GM23338 (cell line): ENCODE measurements around the gene PICALM. TPM values are rescaled to one million over a fixed set of nuclear protein-coding genes. Genes with fewer than 3 reads are reported as not detected.

ENCODE experiments used
- ATAC-seq: fragments of 200-7000 bp; cut with Tn5 transposase; 3 replicates; pipeline ENCODE4 v1.9.1; 2020
- DNase-seq: peaks from one replicate; pipeline ENCODE4 v3.0.0-alpha.2; 2015; ENCODE audit warnings: low spot score
- H2AFZ ChIP-seq: fragments of 200-600 bp; sonication (generic); 2 replicates; pipeline ENCODE4 v1.8.0; 2016; ENCODE audit warnings: antibody characterized with exemption, mild to moderate bottlenecking, moderate library complexity
- H3F3A ChIP-seq: fragments of 200-600 bp; sonication (generic); replicated peaks from 2 replicates; pipeline ENCODE4 v1.8.0; 2017; ENCODE audit warnings: antibody characterized with exemption, mixed run types, low read depth
- H3K27ac ChIP-seq: fragments of 200-600 bp; sonication (generic); 2 replicates; pipeline ENCODE4 v1.6.1; 2016; ENCODE audit warnings: low read depth
- H3K27me3 ChIP-seq: fragments of 200-600 bp; sonication (generic); 2 replicates; pipeline ENCODE4 v1.8.0; 2016; ENCODE audit warnings: mild to moderate bottlenecking, mixed run types, moderate library complexity; ENCODE audit not compliant: insufficient read depth
- H3K36me3 ChIP-seq: fragments of 200-600 bp; sonication (generic); 2 replicates; pipeline ENCODE4 v1.8.0; 2016; ENCODE audit warnings: mild to moderate bottlenecking; ENCODE audit not compliant: insufficient read depth
- H3K4me1 ChIP-seq: fragments of 200-600 bp; sonication (generic); 2 replicates; pipeline ENCODE4 v1.8.0; 2016; ENCODE audit warnings: mild to moderate bottlenecking, moderate library complexity; ENCODE audit not compliant: insufficient read depth
- H3K4me2 ChIP-seq: fragments of 200-600 bp; sonication (generic); 2 replicates; pipeline ENCODE4 v1.7.1; 2017; ENCODE audit warnings: mixed run types
- H3K4me3 ChIP-seq: fragments of 200-600 bp; sonication (generic); 2 replicates; pipeline ENCODE4 v1.6.1; 2016; ENCODE audit warnings: mixed run types
- H3K79me2 ChIP-seq: fragments of 200-600 bp; sonication (generic); replicated peaks from 2 replicates; pipeline ENCODE4 v1.8.0; 2017; ENCODE audit warnings: mild to moderate bottlenecking; ENCODE audit not compliant: insufficient read depth
- H3K9me2 ChIP-seq: fragments of 200-600 bp; sonication (generic); 2 replicates; pipeline ENCODE4 v1.8.0; 2017; ENCODE audit not compliant: insufficient read depth
- H4K20me1 ChIP-seq: fragments of 200-600 bp; sonication (generic); replicated peaks from 2 replicates; pipeline ENCODE4 v1.8.0; 2017; ENCODE audit warnings: mild to moderate bottlenecking; ENCODE audit not compliant: insufficient read depth
- H3K27ac Mint-ChIP-seq: 2 replicates; pipeline ENCODE4 v1.8.0; 2020; ENCODE audit warnings: inconsistent platforms, mild to moderate bottlenecking, moderate library complexity, mixed read lengths
- H3K27me3 Mint-ChIP-seq: 3 replicates; pipeline ENCODE4 v1.8.0; 2022; ENCODE audit warnings: low read depth, mild to moderate bottlenecking, moderate library complexity, mixed read lengths, inconsistent platforms; ENCODE audit not compliant: insufficient read depth, poor library complexity
- H3K36me3 Mint-ChIP-seq: 3 replicates; pipeline ENCODE4 v1.8.0; 2021; ENCODE audit warnings: low read depth, mild to moderate bottlenecking, inconsistent platforms, moderate library complexity, mixed read lengths
- H3K4me1 Mint-ChIP-seq: 3 replicates; pipeline ENCODE4 v1.8.0; 2020; ENCODE audit warnings: mild to moderate bottlenecking, inconsistent platforms, mixed read lengths
- H3K4me3 Mint-ChIP-seq: 3 replicates; pipeline ENCODE4 v1.8.0; 2021; ENCODE audit warnings: moderate library complexity, mild to moderate bottlenecking, inconsistent platforms, mixed read lengths
- H3K9me3 Mint-ChIP-seq: 3 replicates; pipeline ENCODE4 v1.8.0; 2020; ENCODE audit warnings: moderate library complexity, mild to moderate bottlenecking, inconsistent platforms, mixed read lengths
- ETS1 ChIP-seq: IDR thresholded peaks from 2 replicates; pipeline ENCODE4 v1.6.1; 2016; ENCODE audit warnings: antibody characterized with exemption
- EZH2 ChIP-seq: fragments of 200-600 bp; sonication (generic); IDR thresholded peaks from one replicate; pipeline ENCODE4 v1.8.0; 2017; ENCODE audit warnings: antibody characterized with exemption, mild to moderate bottlenecking, low read depth; ENCODE audit not compliant: unreplicated experiment
- EZH2phosphoT487 ChIP-seq: fragments of 200-600 bp; sonication (generic); IDR thresholded peaks from one replicate; pipeline ENCODE4 v1.8.1; 2018; ENCODE audit warnings: antibody characterized with exemption; ENCODE audit not compliant: unreplicated experiment
- JUNB ChIP-seq: IDR thresholded peaks from one replicate; pipeline ENCODE4 v1.6.1; 2016; ENCODE audit warnings: antibody characterized with exemption; ENCODE audit not compliant: unreplicated experiment
- STAT1 ChIP-seq: IDR thresholded peaks from one replicate; pipeline ENCODE4 v1.6.1; 2016; ENCODE audit warnings: antibody characterized with exemption; ENCODE audit not compliant: unreplicated experiment
- ZNF114 ChIP-seq: fragments of 250-450 bp; sonication (Bioruptor Pico); IDR thresholded peaks from 2 replicates; pipeline ENCODE4 v1.5.0; 2020; ENCODE audit warnings: mild to moderate bottlenecking, moderate library complexity
- ZNF331 ChIP-seq: fragments of 250-450 bp; sonication (Bioruptor Pico); IDR thresholded peaks from 2 replicates; pipeline ENCODE4 v1.5.0; 2020; ENCODE audit warnings: low read depth, mild to moderate bottlenecking, moderate library complexity
- polyA plus RNA-seq: library from polyadenylated mRNA; unstranded; fragments of >200 nt; fragmentation: Nextera tagmentation; extraction: Ambion mirVana; gene quantifications from 2 replicates; pipeline ENCODE4 v1.2.1, GENCODE V29; 2016
- total RNA-seq: library from RNA; depleted of rRNA; stranded (reverse); fragments of >200 nt; shearing (Covaris generic); gene quantifications from 2 replicates; pipeline ENCODE4 v1.2.3, GENCODE V29; 2014
- TF ChIP-seq, protein P1 (sequence below): fragments of 250-450 bp; sonication (Bioruptor Pico); IDR thresholded peaks from 2 replicates; pipeline ENCODE4 v1.5.0; 2020; ENCODE audit warnings: mild to moderate bottlenecking, moderate library complexity
- TF ChIP-seq, protein P2 (sequence below), 2 experiments: fragments of 200-600 bp in 1 of 2; sonication (generic) in 1 of 2; conservative IDR thresholded peaks; 2 replicates each; pipeline versions ENCODE4 v1.5.1 to v1.6.1; 2016 to 2017; ENCODE audit warnings: antibody characterized with exemption in 2 of 2, low read depth in 2 of 2, mild to moderate bottlenecking in 2 of 2, moderate library complexity in 1 of 2
- TF ChIP-seq, protein P3 (sequence below): IDR thresholded peaks from one replicate; pipeline ENCODE4 v1.6.1; 2018; ENCODE audit warnings: antibody characterized with exemption; ENCODE audit not compliant: unreplicated experiment

PICALM gene
- total and polyA plus RNA-seq, 2 experiments from 2014 or later = 27.9 to 134 TPM

DNA sequence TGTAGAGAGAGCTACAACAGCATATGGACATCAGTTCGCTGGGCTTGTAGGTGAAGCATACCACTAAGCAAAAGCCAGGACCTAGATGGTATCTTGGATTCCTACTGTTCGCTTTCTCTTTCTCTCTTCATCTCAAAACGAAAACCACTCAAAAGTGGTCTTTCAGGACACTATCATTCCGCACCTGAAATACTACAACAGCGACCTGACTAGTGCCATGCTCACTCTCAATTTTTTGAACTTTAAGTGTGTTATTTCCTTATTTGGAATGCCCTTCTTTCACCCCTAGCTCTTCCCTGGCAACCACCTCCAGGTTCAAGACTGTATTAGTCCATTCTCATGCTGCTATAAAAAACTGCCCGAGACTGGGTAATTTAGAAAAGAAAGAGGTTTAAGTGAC, 154.5 kb downstream of the PICALM start (continued):
- TF ChIP-seq, protein P1, sequence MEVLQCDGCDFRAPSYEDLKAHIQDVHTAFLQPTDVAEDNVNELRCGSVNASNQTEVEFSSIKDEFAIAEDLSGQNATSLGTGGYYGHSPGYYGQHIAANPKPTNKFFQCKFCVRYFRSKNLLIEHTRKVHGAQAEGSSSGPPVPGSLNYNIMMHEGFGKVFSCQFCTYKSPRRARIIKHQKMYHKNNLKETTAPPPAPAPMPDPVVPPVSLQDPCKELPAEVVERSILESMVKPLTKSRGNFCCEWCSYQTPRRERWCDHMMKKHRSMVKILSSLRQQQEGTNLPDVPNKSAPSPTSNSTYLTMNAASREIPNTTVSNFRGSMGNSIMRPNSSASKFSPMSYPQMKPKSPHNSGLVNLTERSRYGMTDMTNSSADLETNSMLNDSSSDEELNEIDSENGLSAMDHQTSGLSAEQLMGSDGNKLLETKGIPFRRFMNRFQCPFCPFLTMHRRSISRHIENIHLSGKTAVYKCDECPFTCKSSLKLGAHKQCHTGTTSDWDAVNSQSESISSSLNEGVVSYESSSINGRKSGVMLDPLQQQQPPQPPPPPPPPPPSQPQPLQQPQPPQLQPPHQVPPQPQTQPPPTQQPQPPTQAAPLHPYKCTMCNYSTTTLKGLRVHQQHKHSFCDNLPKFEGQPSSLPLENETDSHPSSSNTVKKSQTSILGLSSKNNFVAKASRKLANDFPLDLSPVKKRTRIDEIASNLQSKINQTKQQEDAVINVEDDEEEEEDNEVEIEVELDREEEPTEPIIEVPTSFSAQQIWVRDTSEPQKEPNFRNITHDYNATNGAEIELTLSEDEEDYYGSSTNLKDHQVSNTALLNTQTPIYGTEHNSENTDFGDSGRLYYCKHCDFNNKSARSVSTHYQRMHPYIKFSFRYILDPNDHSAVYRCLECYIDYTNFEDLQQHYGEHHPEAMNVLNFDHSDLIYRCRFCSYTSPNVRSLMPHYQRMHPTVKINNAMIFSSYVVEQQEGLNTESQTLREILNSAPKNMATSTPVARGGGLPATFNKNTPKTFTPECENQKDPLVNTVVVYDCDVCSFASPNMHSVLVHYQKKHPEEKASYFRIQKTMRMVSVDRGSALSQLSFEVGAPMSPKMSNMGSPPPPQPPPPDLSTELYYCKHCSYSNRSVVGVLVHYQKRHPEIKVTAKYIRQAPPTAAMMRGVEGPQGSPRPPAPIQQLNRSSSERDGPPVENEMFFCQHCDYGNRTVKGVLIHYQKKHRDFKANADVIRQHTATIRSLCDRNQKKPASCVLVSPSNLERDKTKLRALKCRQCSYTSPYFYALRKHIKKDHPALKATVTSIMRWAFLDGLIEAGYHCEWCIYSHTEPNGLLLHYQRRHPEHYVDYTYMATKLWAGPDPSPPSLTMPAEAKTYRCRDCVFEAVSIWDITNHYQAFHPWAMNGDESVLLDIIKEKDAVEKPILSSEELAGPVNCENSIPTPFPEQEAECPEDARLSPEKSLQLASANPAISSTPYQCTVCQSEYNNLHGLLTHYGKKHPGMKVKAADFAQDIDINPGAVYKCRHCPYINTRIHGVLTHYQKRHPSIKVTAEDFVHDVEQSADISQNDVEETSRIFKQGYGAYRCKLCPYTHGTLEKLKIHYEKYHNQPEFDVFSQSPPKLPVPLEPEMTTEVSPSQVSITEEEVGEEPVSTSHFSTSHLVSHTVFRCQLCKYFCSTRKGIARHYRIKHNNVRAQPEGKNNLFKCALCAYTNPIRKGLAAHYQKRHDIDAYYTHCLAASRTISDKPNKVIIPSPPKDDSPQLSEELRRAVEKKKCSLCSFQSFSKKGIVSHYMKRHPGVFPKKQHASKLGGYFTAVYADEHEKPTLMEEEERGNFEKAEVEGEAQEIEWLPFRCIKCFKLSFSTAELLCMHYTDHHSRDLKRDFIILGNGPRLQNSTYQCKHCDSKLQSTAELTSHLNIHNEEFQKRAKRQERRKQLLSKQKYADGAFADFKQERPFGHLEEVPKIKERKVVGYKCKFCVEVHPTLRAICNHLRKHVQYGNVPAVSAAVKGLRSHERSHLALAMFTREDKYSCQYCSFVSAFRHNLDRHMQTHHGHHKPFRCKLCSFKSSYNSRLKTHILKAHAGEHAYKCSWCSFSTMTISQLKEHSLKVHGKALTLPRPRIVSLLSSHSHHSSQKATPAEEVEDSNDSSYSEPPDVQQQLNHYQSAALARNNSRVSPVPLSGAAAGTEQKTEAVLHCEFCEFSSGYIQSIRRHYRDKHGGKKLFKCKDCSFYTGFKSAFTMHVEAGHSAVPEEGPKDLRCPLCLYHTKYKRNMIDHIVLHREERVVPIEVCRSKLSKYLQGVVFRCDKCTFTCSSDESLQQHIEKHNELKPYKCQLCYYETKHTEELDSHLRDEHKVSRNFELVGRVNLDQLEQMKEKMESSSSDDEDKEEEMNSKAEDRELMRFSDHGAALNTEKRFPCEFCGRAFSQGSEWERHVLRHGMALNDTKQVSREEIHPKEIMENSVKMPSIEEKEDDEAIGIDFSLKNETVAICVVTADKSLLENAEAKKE = no peak
- TF ChIP-seq STAT1 (no peak), ETS1 (no peak), EZH2 (no peak), ZNF331 (CRISPR knock-in tag) (no peak)

GRCh38 chr11:85913513-85913912, 155.4 kb downstream of the PICALM start:
- Histone ChIP-seq H3K9me2 (no peaks in the 10 kb centered on the region), H3K79me2 (no peaks in the 10 kb centered on the region), H3K27ac (no peak overlapping the region), H3K4me2 (no peak overlapping the region), H3K4me1 (peaks cover 2% of the 10 kb centered on the region; the same call in 1 of the 2 replicates), H3K4me3 (no peak overlapping the region), H2AFZ (no peak overlapping the region), H3F3A (no peaks in the 10 kb centered on the region), H3K27me3 (no peaks in the 10 kb centered on the region), H4K20me1 (no peaks in the 10 kb centered on the region), H3K36me3 (no peaks in the 10 kb centered on the region; the same call in 1 of the 2 replicates)
- no peak for ATAC-seq
- H3K4me1 Mint-ChIP-seq = peaks cover 6% of the 10 kb centered on the region; the same call in 2 of the 3 replicates
- no peak overlapping the region for H3K27ac Mint-ChIP-seq
- H3K36me3 Mint-ChIP-seq = peaks cover 9% of the 10 kb centered on the region; the same call in 2 of the 3 replicates
- H3K27me3 Mint-ChIP-seq = no peaks in the 10 kb centered on the region
- DNase-seq = no peak
- no peak overlapping the region for H3K4me3 Mint-ChIP-seq
- peaks cover 11% of the 10 kb centered on the region for H3K9me3 Mint-ChIP-seq
- TF ChIP-seq, protein P2, sequence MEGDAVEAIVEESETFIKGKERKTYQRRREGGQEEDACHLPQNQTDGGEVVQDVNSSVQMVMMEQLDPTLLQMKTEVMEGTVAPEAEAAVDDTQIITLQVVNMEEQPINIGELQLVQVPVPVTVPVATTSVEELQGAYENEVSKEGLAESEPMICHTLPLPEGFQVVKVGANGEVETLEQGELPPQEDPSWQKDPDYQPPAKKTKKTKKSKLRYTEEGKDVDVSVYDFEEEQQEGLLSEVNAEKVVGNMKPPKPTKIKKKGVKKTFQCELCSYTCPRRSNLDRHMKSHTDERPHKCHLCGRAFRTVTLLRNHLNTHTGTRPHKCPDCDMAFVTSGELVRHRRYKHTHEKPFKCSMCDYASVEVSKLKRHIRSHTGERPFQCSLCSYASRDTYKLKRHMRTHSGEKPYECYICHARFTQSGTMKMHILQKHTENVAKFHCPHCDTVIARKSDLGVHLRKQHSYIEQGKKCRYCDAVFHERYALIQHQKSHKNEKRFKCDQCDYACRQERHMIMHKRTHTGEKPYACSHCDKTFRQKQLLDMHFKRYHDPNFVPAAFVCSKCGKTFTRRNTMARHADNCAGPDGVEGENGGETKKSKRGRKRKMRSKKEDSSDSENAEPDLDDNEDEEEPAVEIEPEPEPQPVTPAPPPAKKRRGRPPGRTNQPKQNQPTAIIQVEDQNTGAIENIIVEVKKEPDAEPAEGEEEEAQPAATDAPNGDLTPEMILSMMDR (conservative IDR thresholded peaks at IDR 0.05; ENCODE audit: low read depth in 2 of 2) = no peak
- no peak for TF ChIP-seq EZH2phosphoT487
- no peak for TF ChIP-seq ZNF331 (CRISPR knock-in tag)
- no peak for TF ChIP-seq ETS1
- TF ChIP-seq, protein P3, sequence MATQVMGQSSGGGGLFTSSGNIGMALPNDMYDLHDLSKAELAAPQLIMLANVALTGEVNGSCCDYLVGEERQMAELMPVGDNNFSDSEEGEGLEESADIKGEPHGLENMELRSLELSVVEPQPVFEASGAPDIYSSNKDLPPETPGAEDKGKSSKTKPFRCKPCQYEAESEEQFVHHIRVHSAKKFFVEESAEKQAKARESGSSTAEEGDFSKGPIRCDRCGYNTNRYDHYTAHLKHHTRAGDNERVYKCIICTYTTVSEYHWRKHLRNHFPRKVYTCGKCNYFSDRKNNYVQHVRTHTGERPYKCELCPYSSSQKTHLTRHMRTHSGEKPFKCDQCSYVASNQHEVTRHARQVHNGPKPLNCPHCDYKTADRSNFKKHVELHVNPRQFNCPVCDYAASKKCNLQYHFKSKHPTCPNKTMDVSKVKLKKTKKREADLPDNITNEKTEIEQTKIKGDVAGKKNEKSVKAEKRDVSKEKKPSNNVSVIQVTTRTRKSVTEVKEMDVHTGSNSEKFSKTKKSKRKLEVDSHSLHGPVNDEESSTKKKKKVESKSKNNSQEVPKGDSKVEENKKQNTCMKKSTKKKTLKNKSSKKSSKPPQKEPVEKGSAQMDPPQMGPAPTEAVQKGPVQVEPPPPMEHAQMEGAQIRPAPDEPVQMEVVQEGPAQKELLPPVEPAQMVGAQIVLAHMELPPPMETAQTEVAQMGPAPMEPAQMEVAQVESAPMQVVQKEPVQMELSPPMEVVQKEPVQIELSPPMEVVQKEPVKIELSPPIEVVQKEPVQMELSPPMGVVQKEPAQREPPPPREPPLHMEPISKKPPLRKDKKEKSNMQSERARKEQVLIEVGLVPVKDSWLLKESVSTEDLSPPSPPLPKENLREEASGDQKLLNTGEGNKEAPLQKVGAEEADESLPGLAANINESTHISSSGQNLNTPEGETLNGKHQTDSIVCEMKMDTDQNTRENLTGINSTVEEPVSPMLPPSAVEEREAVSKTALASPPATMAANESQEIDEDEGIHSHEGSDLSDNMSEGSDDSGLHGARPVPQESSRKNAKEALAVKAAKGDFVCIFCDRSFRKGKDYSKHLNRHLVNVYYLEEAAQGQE = no peak
- no peak for TF ChIP-seq EZH2
- TF ChIP-seq ZNF114 (CRISPR knock-in tag) = no peak
- TF ChIP-seq JUNB = no peak
